Suprapubic skin (tissue), 4 donors: ENCODE data around the gene AIFM3.

Source experiments
- CTCF ChIP-seq, 2 donors: fragments of 200-600 bp in 1 of 2; fragments of 450-650 bp in 1 of 2; sonication (generic) in 1 of 2; IDR thresholded peaks; one replicate each; pipeline ENCODE4 v1.5.1; 2016 to 2019; ENCODE audit warnings: antibody characterized with exemption in 2 of 2, mild to moderate bottlenecking in 1 of 2, moderate library complexity in 1 of 2
- EP300 ChIP-seq: sonication (generic); formaldehyde crosslinking; IDR thresholded peaks from one replicate; pipeline ENCODE4 v1.6.1; 2017; ENCODE audit warnings: antibody characterized with exemption
- POLR2AphosphoS5 ChIP-seq, 3 donors: sonication (generic); formaldehyde crosslinking; IDR thresholded peaks; one replicate each; pipeline ENCODE4 v1.6.1; 2017; ENCODE audit warnings: antibody characterized with exemption in 3 of 3

- TF ChIP-seq CTCF (IDR thresholded peaks at IDR 0.05) (no peak), POLR2AphosphoS5 (IDR thresholded peaks at IDR 0.05) (no peak), EP300 (no peak)
Observed at GRCh38 chr22:20982563-20982882, 15.5 kb downstream of the AIFM3 start.
